ENCODE data around the gene ACTR5. TPM values are rescaled to one million over a fixed set of nuclear protein-coding genes. Genes with fewer than 3 reads are reported as not detected.

ACTR5 gene
- total and polyA plus RNA-seq, 2 donors (not counting 3 experiments of a cell fraction or from before 2014, with no cell fraction given), result 8.8 to 11.3 TPM

- dilution Hi-C loops (cut with MboI; ENCODE audit: extremely low pct_ligation_motif_present, low sequenced_read_pairs), result no loop called here
- no peak overlapping the region for H3K9ac ChIP-seq (replicated peaks; ENCODE audit: extremely low read depth, insufficient read depth, low read length)
- no peaks in the 10 kb centered on the region for H4K20me1 ChIP-seq (replicated peaks; ENCODE audit: control insufficient read depth, extremely low read depth, insufficient read depth, low read length)
- H3K4me2 ChIP-seq (ENCODE audit: insufficient read depth, low read length), result no peak overlapping the region
- BruUV-seq (replicated peaks), result no TSS peak
- H3K27ac ChIP-seq (ENCODE audit: insufficient read depth, low read depth, low read length), result no peak overlapping the region
- ChIA-PET POLR2A (no interaction called here), CTCF (interaction anchor here (0.8 to 1.5 kb wide), 5 partner anchors 9 to 66 kb away, joined by 3 to 6 read pairs (median 4); no protein-coding TSS in a partner anchor)
- no peaks in the 10 kb centered on the region for H3K9me3 ChIP-seq (replicated peaks; ENCODE audit: control insufficient read depth, insufficient read depth, low read length)
- H3K79me2 ChIP-seq (ENCODE audit: control insufficient read depth, insufficient read depth, low read length), result no peaks in the 10 kb centered on the region
- H3K27me3 ChIP-seq (ENCODE audit: control insufficient read depth in 2 of 2, insufficient read depth in 2 of 2, low read length in 2 of 2), result peaks cover 38 to 40% of the 10 kb centered on the region in 2 experiments
- FAIRE-seq, result no peak
- no peak for DNase-seq (ENCODE audit: low read depth, low spot score)
- no peaks in the 10 kb centered on the region for H3K9me1 ChIP-seq (replicated peaks; ENCODE audit: control insufficient read depth, extremely low read depth, insufficient read depth, low read length)
- intact Hi-C loops (cut with micrococcal nuclease), result no loop called here
- TF ChIP-seq MYC (IDR thresholded peaks at IDR 0.05; ENCODE audit: low read depth, low read length) (no peak), JUN (IDR thresholded peaks at IDR 0.05; ENCODE audit: borderline replicate concordance, insufficient read depth, insufficient read length, low read depth) (no peak), GATA2 (IDR thresholded peaks at IDR 0.05; ENCODE audit: insufficient read depth, insufficient read length, low read depth, low read length) (no peak), CTCF (IDR thresholded peaks at IDR 0.05; ENCODE audit: extremely low read depth in 1 of 2, insufficient read depth in 1 of 2, low read depth in 1 of 2, low read length in 2 of 2) (no peak), EZH2 (IDR thresholded peaks at IDR 0.05; ENCODE audit: borderline replicate concordance, low read depth, low read length, severe bottlenecking) (no peak), POLR2A (IDR thresholded peaks at IDR 0.05; ENCODE audit: low read depth, low read length) (no peak), FOS (IDR thresholded peaks at IDR 0.05; ENCODE audit: borderline replicate concordance, insufficient read depth, low read length) (no peak), POLR2AphosphoS5 (IDR thresholded peaks at IDR 0.05; ENCODE audit: insufficient read depth, low read depth, low read length) (no peak), MAX (IDR thresholded peaks at IDR 0.05; ENCODE audit: insufficient read depth, insufficient read length) (no peak)
- no peak overlapping the region for H3K4me3 ChIP-seq (replicated peaks in 1 of 3; ENCODE audit: insufficient read depth in 1 of 3, low read depth in 1 of 3, low read length in 3 of 3)
- no peaks in the 10 kb centered on the region for H3K36me3 ChIP-seq (ENCODE audit: control insufficient read depth in 2 of 2, extremely low read depth in 1 of 2, insufficient read depth in 2 of 2, low read length in 2 of 2)
- no peaks in the 10 kb centered on the region for H3K4me1 ChIP-seq (ENCODE audit: control insufficient read depth, extremely low read depth, insufficient read depth, low read length)
- H2AFZ ChIP-seq (ENCODE audit: low read depth, low read length), result no peak overlapping the region
Observed at GRCh38 chr20:38715646-38716045, 32.6 kb upstream of the ACTR5 start.
